Lower leg skin (tissue), 3 donors: ENCODE measurements around the gene AGTR2.

ENCODE experiments used
- CTCF ChIP-seq, 3 donors: fragments of 450-650 bp; IDR thresholded peaks; one replicate each; pipeline ENCODE4 v1.5.1; 2016; ENCODE audit warnings: antibody characterized with exemption in 3 of 3, mild to moderate bottlenecking in 3 of 3, moderate library complexity in 2 of 3
- POLR2A ChIP-seq, 2 donors: fragments of 450-650 bp; IDR thresholded peaks; one replicate each; pipeline ENCODE4 v1.6.1; 2016 to 2017; ENCODE audit warnings: antibody characterized with exemption in 2 of 2, mild to moderate bottlenecking in 1 of 2, moderate library complexity in 1 of 2

- TF ChIP-seq CTCF (IDR thresholded peaks at IDR 0.05) (no peak), POLR2A (IDR thresholded peaks at IDR 0.05) (no peak)
Measured at GRCh38 chrX:116213262-116213661, 42.7 kb downstream of the AGTR2 start.
